SK-N-SH treated with all-trans-retinoic acid at 6 μM for 48 hours (cell line): Measurements from ENCODE around the gene TRRAP.

Experiments
- ISL1 ChIP-seq: fragments of 250-450 bp; sonication (Bioruptor Pico); IDR thresholded peaks from 2 replicates; pipeline ENCODE4 v2.1.2; 2022; ENCODE audit warnings: mild to moderate bottlenecking, moderate library complexity
- PATZ1 ChIP-seq: fragments of 250-450 bp; sonication (Bioruptor Pico); IDR thresholded peaks from 2 replicates; pipeline ENCODE4 v1.8.0; 2020; ENCODE audit warnings: mild to moderate bottlenecking, moderate library complexity, borderline replicate concordance
- RARB ChIP-seq: fragments of 250-450 bp; sonication (Bioruptor Pico); IDR thresholded peaks from 2 replicates; pipeline ENCODE4 v1.8.0; 2021; ENCODE audit warnings: mild to moderate bottlenecking, moderate library complexity
- TSHZ2 ChIP-seq: fragments of 250-450 bp; sonication (Bioruptor Pico); IDR thresholded peaks from 2 replicates; pipeline ENCODE4 v1.5.0; 2020; ENCODE audit warnings: mild to moderate bottlenecking, moderate library complexity
- ZC3H10 ChIP-seq: fragments of 250-450 bp; sonication (Bioruptor Pico); IDR thresholded peaks from 2 replicates; pipeline ENCODE4 v1.5.1; 2021; ENCODE audit warnings: mild to moderate bottlenecking, moderate library complexity
- ZNF565 ChIP-seq: fragments of 450-650 bp; formaldehyde crosslinking; conservative IDR thresholded peaks from 2 replicates; pipeline ENCODE4 v1.5.0; 2020; ENCODE audit warnings: low read depth, mild to moderate bottlenecking, moderate library complexity

GRCh38 chr7:99041526-99041925 lies 163.2 kb downstream of the TRRAP start:
- TF ChIP-seq RARB (CRISPR knock-in tag) (no peak), ZC3H10 (CRISPR knock-in tag) (no peak), ZNF565 (CRISPR knock-in tag) (no peak), PATZ1 (no peak), TSHZ2 (CRISPR knock-in tag) (no peak), ISL1 (CRISPR knock-in tag) (no peak)
